ENCODE data around the gene TMEM167B. TPM values are rescaled to one million over a fixed set of nuclear protein-coding genes. Genes with fewer than 3 reads are reported as not detected.
"Not testable (repeated sequence)": the region's sequence is repeated elsewhere in the genome, so short reads cannot be mapped to it uniquely, and the experiment has no call there.

TMEM167B gene
- total RNA-seq, 1 donor from 2014 or later = 13.1 TPM

- DNase-seq (ENCODE audit: low read depth) = no peak
- no peak for TF ChIP-seq CTCF (conservative IDR thresholded peaks at IDR 0.05; ENCODE audit: low read depth, low read length)
- H3K4me3 ChIP-seq (ENCODE audit: low read depth, low read length) = no peak overlapping the region
Observed at GRCh38 chr1:109048335-109048734, 42.2 kb upstream of the TMEM167B start.

DNA sequence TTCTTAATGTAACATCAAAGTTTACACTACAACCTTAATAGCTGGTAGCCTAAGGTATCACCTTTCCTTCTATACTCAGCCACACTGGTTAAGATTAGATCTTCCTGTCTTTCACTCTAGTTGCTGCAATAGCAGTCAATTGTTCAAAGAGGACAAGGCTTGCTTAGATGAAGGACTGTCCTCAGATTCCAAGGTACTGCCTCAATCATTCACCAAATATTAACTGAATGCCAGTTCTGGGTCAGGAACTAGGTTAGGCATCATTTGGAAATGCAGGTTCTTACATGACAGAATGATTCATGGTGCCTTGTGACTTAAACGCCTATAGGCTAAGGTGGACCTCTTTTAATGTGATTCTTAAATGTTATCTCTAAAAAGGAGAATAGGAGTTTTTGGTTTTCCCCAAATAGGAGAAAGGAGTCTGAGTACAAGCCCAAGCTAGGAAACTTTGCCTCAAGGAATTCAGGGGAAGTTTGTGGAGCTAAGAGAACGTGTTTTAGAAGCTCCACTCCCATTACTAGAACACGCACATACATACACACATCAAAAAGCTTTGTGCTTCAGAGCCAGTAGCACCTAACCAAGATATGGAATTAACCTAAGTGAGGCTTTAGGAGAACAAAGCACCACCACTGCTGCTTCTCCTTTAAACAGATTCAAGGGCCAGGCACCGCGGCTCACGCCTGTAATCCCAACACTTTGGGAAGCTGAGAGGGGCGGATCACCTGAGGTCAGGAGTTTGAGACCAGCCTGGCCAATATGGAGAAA lies 40.2 kb upstream of the TMEM167B start:
- no peak overlapping the region for H3K4me3 ChIP-seq (ENCODE audit: low read depth, low read length)
- peak; percentile 84 for DNase-seq (ENCODE audit: low read depth)
- TF ChIP-seq CTCF (conservative IDR thresholded peaks at IDR 0.05; ENCODE audit: low read depth, low read length) = no peak

GRCh38 chr1:109052145-109052544 lies 38.4 kb upstream of the TMEM167B start:
- DNase-seq (ENCODE audit: low read depth) = not testable (repeated sequence)

DNA sequence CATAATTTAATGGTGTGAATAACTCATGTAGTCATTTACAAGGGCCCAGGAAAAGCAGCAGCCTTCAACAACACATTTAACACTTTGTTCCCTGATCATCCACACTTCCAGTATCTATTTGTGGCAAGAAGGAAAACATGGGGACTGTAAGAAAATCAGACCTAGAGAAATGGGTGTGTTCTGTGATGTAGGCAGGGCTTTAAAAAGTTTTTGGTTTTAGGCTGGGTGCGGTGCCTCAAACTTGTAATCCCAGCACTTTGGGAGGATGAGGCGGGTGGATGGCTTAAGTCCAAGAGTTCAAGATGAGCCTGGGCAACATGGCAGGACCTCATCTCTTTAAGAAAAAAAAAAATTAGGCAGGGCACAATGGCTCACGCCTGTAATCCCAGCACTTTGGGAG lies 34.5 kb upstream of the TMEM167B start:
- DNase-seq (ENCODE audit: low read depth) = no peak
- TF ChIP-seq CTCF (conservative IDR thresholded peaks at IDR 0.05; ENCODE audit: low read depth, low read length) = no peak
- H3K4me3 ChIP-seq (ENCODE audit: low read depth, low read length) = no peak overlapping the region

More at GRCh38 chr1:109052145-109052544, 38.4 kb upstream of the TMEM167B start:
- not testable (repeated sequence) for H3K4me3 ChIP-seq (ENCODE audit: low read depth, low read length)

DNA sequence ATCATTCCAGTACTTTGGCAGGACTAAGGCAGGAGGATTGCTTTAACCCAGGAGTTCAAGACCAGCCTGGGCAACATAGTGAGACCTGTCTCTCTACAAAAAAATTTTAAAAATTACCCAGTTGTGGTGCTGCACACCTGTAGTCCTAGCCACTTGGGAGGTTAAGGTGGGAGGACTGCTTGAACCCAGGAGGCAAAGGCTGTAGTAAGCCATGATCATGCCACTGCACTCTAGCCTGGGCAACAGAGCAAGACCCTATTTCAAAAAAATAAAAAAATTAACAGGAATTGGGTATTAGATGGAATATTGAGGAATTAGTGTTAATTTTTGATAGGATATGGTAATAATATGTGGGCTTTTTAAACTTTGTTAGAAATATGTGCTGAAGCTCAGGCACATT lies 31.5 kb upstream of the TMEM167B start:
- no peak for TF ChIP-seq CTCF (conservative IDR thresholded peaks at IDR 0.05; ENCODE audit: low read depth, low read length)
- no peak overlapping the region for H3K4me3 ChIP-seq (ENCODE audit: low read depth, low read length)
- no peak for DNase-seq (ENCODE audit: low read depth)

DNA sequence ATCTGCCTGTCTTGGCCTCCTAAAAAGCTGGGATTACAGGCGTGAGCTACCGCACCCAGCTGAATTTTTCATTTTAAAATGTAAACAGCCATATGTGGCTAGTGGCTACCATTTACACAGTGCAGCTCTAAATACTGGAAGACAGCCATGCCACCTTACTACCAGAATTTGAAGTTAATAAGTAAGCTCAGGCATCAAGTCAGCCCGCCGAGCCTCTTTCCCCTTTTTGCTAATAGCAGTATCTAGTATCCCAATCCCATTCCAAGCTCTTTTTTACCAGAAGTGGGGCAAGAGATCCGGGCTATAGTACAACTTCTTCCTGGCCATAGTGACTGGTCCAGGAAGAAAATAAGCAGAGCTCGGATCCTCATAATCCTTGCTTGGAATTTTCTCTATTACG lies 29.9 kb upstream of the TMEM167B start:
- no peak overlapping the region for H3K4me3 ChIP-seq (ENCODE audit: low read depth, low read length)
- no peak for DNase-seq (ENCODE audit: low read depth)
- no peak for TF ChIP-seq CTCF (conservative IDR thresholded peaks at IDR 0.05; ENCODE audit: low read depth, low read length)

DNA sequence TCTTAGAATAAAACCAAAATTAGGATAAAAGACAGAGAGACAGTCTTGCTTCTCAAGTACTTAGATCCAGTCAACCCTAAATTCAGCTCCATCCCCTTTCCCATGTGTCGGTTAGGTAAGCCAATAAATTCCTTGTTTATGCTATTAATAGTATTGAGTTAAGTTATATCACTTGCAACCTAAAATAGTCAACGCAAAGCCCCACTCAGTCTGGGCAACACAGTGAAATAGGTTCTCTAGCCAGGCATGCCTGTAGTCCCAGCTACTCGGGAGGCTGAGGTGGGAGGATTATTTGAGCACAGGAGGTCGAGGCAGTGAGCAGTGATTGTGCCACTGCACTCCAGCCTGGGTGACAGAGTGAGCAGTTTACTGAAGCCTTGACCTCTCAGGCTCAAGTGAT lies 29.4 kb upstream of the TMEM167B start:
- no peak for DNase-seq (ENCODE audit: low read depth)
- H3K4me3 ChIP-seq (ENCODE audit: low read depth, low read length) = no peak overlapping the region
- no peak for TF ChIP-seq CTCF (conservative IDR thresholded peaks at IDR 0.05; ENCODE audit: low read depth, low read length)

Measured in epithelial cell of proximal tubule (primary cell).